ENCODE measurements around the gene GDF9. TPM values are rescaled to one million over a fixed set of nuclear protein-coding genes. Genes with fewer than 3 reads are reported as not detected.
"Not testable (repeated sequence)": the region's sequence is repeated elsewhere in the genome, so short reads cannot be mapped to it uniquely, and the experiment has no call there.

GDF9 gene
- total RNA-seq, 1 experiment from 2014 or later, result 1.4 TPM

GRCh38 chr5:132860742-132861141 lies 5.5 kb downstream of the GDF9 start:
- TF ChIP-seq, protein P1, sequence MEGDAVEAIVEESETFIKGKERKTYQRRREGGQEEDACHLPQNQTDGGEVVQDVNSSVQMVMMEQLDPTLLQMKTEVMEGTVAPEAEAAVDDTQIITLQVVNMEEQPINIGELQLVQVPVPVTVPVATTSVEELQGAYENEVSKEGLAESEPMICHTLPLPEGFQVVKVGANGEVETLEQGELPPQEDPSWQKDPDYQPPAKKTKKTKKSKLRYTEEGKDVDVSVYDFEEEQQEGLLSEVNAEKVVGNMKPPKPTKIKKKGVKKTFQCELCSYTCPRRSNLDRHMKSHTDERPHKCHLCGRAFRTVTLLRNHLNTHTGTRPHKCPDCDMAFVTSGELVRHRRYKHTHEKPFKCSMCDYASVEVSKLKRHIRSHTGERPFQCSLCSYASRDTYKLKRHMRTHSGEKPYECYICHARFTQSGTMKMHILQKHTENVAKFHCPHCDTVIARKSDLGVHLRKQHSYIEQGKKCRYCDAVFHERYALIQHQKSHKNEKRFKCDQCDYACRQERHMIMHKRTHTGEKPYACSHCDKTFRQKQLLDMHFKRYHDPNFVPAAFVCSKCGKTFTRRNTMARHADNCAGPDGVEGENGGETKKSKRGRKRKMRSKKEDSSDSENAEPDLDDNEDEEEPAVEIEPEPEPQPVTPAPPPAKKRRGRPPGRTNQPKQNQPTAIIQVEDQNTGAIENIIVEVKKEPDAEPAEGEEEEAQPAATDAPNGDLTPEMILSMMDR (conservative IDR thresholded peaks at IDR 0.05), result no peak
- TF ChIP-seq EZH2 (IDR thresholded peaks at IDR 0.05; ENCODE audit: low read depth), result no peak
- Histone ChIP-seq H3K36me3 (ENCODE audit: low read depth) (no peaks in the 10 kb centered on the region), H3K4me3 (no peak overlapping the region), H3F3A (ENCODE audit: insufficient read depth, low read depth) (no peaks in the 10 kb centered on the region), H2AFZ (no peak overlapping the region), H4K20me1 (ENCODE audit: insufficient read depth) (no peaks in the 10 kb centered on the region), H3K27ac (no peak overlapping the region), H3K4me2 (no peak overlapping the region), H3K4me1 (replicated peaks; ENCODE audit: insufficient read depth) (peaks cover 8% of the 10 kb centered on the region), H3K9me3 (ENCODE audit: insufficient read depth, low read depth) (no peaks in the 10 kb centered on the region), H3K9me2 (ENCODE audit: insufficient read depth) (no peaks in the 10 kb centered on the region), H3K27me3 (ENCODE audit: insufficient read depth, low read depth) (no peaks in the 10 kb centered on the region), H3K79me2 (ENCODE audit: low read depth) (no peaks in the 10 kb centered on the region)
- BruUV-seq (replicated peaks), result no TSS peak
- DNase-seq, result no peak
- CTCF ChIA-PET, result no interaction called here
- intact Hi-C loops (cut with micrococcal nuclease; ENCODE audit: unreplicated experiment), result loop anchor here (10.0 kb wide), 1 partner anchor 796 kb away; the partner anchor contains the start of gene IL3
- POLR2A ChIA-PET (ENCODE audit: unreplicated experiment), result no interaction called here

- TF ChIP-seq, protein P1 (conservative IDR thresholded peaks at IDR 0.05), result no peak
- no peak for TF ChIP-seq EZH2 (IDR thresholded peaks at IDR 0.05; ENCODE audit: low read depth)
- Histone ChIP-seq H3K9me3 (ENCODE audit: insufficient read depth, low read depth) (no peaks in the 10 kb centered on the region), H3K79me2 (ENCODE audit: low read depth) (no peaks in the 10 kb centered on the region), H3F3A (ENCODE audit: insufficient read depth, low read depth) (no peaks in the 10 kb centered on the region), H3K4me3 (no peak overlapping the region), H2AFZ (no peak overlapping the region), H3K4me1 (replicated peaks; ENCODE audit: insufficient read depth) (no peaks in the 10 kb centered on the region), H3K36me3 (ENCODE audit: low read depth) (no peaks in the 10 kb centered on the region), H3K4me2 (no peak overlapping the region), H4K20me1 (ENCODE audit: insufficient read depth) (no peaks in the 10 kb centered on the region), H3K27ac (no peak overlapping the region), H3K27me3 (ENCODE audit: insufficient read depth, low read depth) (no peaks in the 10 kb centered on the region), H3K9me2 (ENCODE audit: insufficient read depth) (no peaks in the 10 kb centered on the region)
- DNase-seq, result no peak
- no TSS peak for BruUV-seq (replicated peaks)
- ChIA-PET POLR2A (ENCODE audit: unreplicated experiment) (no interaction called here), CTCF (no interaction called here)
- intact Hi-C loops (cut with micrococcal nuclease; ENCODE audit: unreplicated experiment), result loop anchor here (10.0 kb wide), 1 partner anchor 795 kb away; the partner anchor contains the start of gene IL3
Measured at GRCh38 chr5:132859889-132860437, 6.3 kb downstream of the GDF9 start.

- Histone ChIP-seq H3K9me3 (ENCODE audit: insufficient read depth, low read depth) (no peaks in the 10 kb centered on the region), H3K27me3 (ENCODE audit: insufficient read depth, low read depth) (no peaks in the 10 kb centered on the region), H3K79me2 (ENCODE audit: low read depth) (no peaks in the 10 kb centered on the region), H3K4me3 (no peak overlapping the region), H3K9me2 (ENCODE audit: insufficient read depth) (no peaks in the 10 kb centered on the region), H3K4me2 (no peak overlapping the region), H4K20me1 (ENCODE audit: insufficient read depth) (no peaks in the 10 kb centered on the region), H3F3A (ENCODE audit: insufficient read depth, low read depth) (no peaks in the 10 kb centered on the region), H3K4me1 (replicated peaks; ENCODE audit: insufficient read depth) (no peaks in the 10 kb centered on the region), H3K36me3 (ENCODE audit: low read depth) (no peaks in the 10 kb centered on the region), H3K27ac (no peak overlapping the region), H2AFZ (no peak overlapping the region)
- intact Hi-C loops (cut with micrococcal nuclease; ENCODE audit: unreplicated experiment), result no loop called here
- CTCF ChIA-PET, result no interaction called here
- TF ChIP-seq, protein P1 (conservative IDR thresholded peaks at IDR 0.05), result no peak
- no peak for TF ChIP-seq EZH2 (IDR thresholded peaks at IDR 0.05; ENCODE audit: low read depth)
- POLR2A ChIA-PET (ENCODE audit: unreplicated experiment), result no interaction called here
- BruUV-seq (replicated peaks), result no TSS peak
- DNase-seq, result no peak
Measured at GRCh38 chr5:132856011-132856410, 10.3 kb downstream of the GDF9 start.

DNA sequence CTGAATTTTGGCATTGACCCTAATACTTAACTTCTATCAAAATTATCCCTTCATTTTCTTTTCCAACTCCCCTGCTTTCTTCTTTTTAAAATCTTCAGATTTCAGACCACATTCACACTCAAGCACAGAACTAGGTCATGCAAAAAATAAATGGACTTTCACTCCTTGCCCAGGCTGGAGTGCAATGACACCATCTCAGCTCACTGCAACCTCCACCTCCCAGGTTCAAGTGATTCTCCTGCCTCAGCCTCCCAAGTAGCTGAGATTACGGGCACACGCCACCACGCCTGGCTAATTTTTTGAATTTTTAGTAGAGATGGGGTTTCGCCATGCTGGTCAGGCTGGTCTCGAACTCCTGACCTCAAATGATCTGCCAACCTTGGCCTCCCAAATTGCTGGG lies 11.3 kb downstream of the GDF9 start:
- H3K27ac ChIP-seq; H3K9me2 ChIP-seq (ENCODE audit: insufficient read depth); H3K4me2 ChIP-seq; H3F3A ChIP-seq (ENCODE audit: insufficient read depth, low read depth); H2AFZ ChIP-seq; H3K4me3 ChIP-seq; H3K9me3 ChIP-seq (ENCODE audit: insufficient read depth, low read depth); BruUV-seq (replicated peaks); H3K36me3 ChIP-seq (ENCODE audit: low read depth); CTCF ChIA-PET; H3K4me1 ChIP-seq (replicated peaks; ENCODE audit: insufficient read depth); intact Hi-C loops (cut with micrococcal nuclease; ENCODE audit: unreplicated experiment); POLR2A ChIA-PET (ENCODE audit: unreplicated experiment); DNase-seq; H4K20me1 ChIP-seq (ENCODE audit: insufficient read depth); H3K27me3 ChIP-seq (ENCODE audit: insufficient read depth, low read depth); H3K79me2 ChIP-seq (ENCODE audit: low read depth): not testable (repeated sequence)

Data from PC-9 (cell line).